ENCODE data around the gene ANXA2. TPM values are rescaled to one million over a fixed set of nuclear protein-coding genes. Genes with fewer than 3 reads are reported as not detected.

Gene ANXA2
- total and polyA plus RNA-seq, 4 donors = 851 to 1,294 (median 1,171) TPM

DNA sequence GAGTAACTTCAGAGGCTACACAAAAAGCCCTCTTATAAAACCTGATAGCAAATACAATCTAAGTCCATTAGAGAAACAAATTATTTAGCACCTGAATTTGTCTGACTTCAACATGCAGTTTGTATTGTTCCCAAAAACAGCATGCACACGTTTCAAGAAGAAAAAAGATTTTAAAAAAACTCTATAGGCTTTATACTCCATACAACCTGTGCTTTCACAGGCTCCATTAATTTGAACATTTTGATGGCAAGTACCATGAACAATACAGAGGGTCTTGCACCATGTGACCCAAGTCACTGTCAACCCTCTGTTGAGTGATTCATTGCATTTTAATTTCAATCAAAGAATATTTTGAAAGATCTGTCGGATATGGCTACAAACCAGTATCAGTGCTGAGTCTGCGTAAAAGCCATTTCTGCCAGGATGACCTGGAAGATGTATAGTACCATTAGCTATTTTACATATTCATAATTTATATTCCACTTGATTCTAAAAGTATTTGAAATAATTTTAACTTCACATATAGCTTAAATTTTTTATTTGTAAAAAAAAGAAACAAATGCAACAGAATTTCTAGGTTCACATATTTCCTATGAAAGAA lies 13.2 kb downstream of the ANXA2 start:
- H3K9ac ChIP-seq (ENCODE audit: insufficient read depth in 1 of 2, low read length in 2 of 2) = no peak overlapping the region
- H3K9me3 ChIP-seq (ENCODE audit: control insufficient read depth in 4 of 4, insufficient read depth in 3 of 4, low read length in 3 of 4) = no peaks in the 10 kb centered on the region
- 88 to 96% methylated on average over 3 of the region's 3 CpGs for WGBS, 2 donors
- peaks cover 9 to 33% (median 12%) of the 10 kb centered on the region in 5 donors for H3K4me1 ChIP-seq (ENCODE audit: control insufficient read depth in 5 of 5, insufficient read depth in 5 of 5, low read length in 5 of 5)
- TF ChIP-seq, protein P1, sequence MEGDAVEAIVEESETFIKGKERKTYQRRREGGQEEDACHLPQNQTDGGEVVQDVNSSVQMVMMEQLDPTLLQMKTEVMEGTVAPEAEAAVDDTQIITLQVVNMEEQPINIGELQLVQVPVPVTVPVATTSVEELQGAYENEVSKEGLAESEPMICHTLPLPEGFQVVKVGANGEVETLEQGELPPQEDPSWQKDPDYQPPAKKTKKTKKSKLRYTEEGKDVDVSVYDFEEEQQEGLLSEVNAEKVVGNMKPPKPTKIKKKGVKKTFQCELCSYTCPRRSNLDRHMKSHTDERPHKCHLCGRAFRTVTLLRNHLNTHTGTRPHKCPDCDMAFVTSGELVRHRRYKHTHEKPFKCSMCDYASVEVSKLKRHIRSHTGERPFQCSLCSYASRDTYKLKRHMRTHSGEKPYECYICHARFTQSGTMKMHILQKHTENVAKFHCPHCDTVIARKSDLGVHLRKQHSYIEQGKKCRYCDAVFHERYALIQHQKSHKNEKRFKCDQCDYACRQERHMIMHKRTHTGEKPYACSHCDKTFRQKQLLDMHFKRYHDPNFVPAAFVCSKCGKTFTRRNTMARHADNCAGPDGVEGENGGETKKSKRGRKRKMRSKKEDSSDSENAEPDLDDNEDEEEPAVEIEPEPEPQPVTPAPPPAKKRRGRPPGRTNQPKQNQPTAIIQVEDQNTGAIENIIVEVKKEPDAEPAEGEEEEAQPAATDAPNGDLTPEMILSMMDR (IDR thresholded peaks at IDR 0.05; ENCODE audit: control extremely low read depth, extremely low read depth) = no peak
- peaks cover 17 to 28% (median 22%) of the 10 kb centered on the region in 4 donors for H3K36me3 ChIP-seq (ENCODE audit: control insufficient read depth in 4 of 4, insufficient read depth in 4 of 4, low read length in 4 of 4)
- no peaks in the 10 kb centered on the region for H3K27me3 ChIP-seq (ENCODE audit: control insufficient read depth in 3 of 3, insufficient read depth in 3 of 3, low read length in 2 of 3)
- no peak for ATAC-seq (ENCODE audit: insufficient read depth, low FRiP score)
- no peak overlapping the region for H3K27ac ChIP-seq (ENCODE audit: low read depth in 1 of 2, low read length in 1 of 2)
- DNase-seq = no peak
- H3K4me3 ChIP-seq = no peak overlapping the region

DNA sequence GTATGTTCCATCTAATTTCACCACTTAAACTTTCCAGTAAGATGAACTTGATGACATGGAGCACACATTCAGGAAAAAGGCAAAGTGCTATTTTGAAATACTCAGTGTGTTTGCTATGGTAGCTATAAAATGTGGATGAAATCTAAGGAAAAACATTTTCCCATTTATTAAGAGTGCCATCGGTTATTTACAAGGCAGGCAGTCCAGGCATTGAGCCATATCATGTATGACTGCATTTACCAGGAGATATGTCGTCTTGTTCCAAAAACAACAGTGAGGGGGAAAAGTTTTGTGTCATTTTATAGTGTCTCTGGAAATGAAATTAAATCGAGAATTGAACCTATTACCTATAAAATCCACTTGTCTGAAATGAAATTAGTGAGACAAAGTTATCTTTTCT lies 13.7 kb downstream of the ANXA2 start:
- Histone ChIP-seq H3K9me3 (ENCODE audit: control insufficient read depth in 4 of 4, insufficient read depth in 3 of 4, low read length in 3 of 4) (no peaks in the 10 kb centered on the region), H3K27me3 (ENCODE audit: control insufficient read depth in 3 of 3, insufficient read depth in 3 of 3, low read length in 2 of 3) (no peaks in the 10 kb centered on the region), H3K4me3 (no peak overlapping the region), H3K4me1 (ENCODE audit: control insufficient read depth in 5 of 5, insufficient read depth in 5 of 5, low read length in 5 of 5) (peaks cover 7 to 29% (median 10%) of the 10 kb centered on the region in 5 donors), H3K9ac (ENCODE audit: insufficient read depth in 1 of 2, low read length in 2 of 2) (no peak overlapping the region), H3K36me3 (ENCODE audit: control insufficient read depth in 4 of 4, insufficient read depth in 4 of 4, low read length in 4 of 4) (peaks cover 18 to 32% (median 22%) of the 10 kb centered on the region in 4 donors), H3K27ac (ENCODE audit: low read depth in 1 of 2, low read length in 1 of 2) (no peak overlapping the region)
- no peak for ATAC-seq (ENCODE audit: insufficient read depth, low FRiP score)
- no peak for DNase-seq
- TF ChIP-seq, protein P1 (IDR thresholded peaks at IDR 0.05; ENCODE audit: control extremely low read depth, extremely low read depth) = no peak
- 70 to 78% methylated on average over 3 of the region's 3 CpGs for WGBS, 2 donors

GRCh38 chr15:60382773-60383674 lies 14.8 kb downstream of the ANXA2 start:
- Histone ChIP-seq H3K9me3 (ENCODE audit: control insufficient read depth in 4 of 4, insufficient read depth in 3 of 4, low read length in 3 of 4) (no peaks in the 10 kb centered on the region), H3K36me3 (ENCODE audit: control insufficient read depth in 4 of 4, insufficient read depth in 4 of 4, low read length in 4 of 4) (peaks cover 18 to 32% (median 22%) of the 10 kb centered on the region in 4 donors), H3K27me3 (ENCODE audit: control insufficient read depth in 3 of 3, insufficient read depth in 3 of 3, low read length in 2 of 3) (no peaks in the 10 kb centered on the region), H3K9ac (ENCODE audit: insufficient read depth in 1 of 2, low read length in 2 of 2) (no peak overlapping the region), H3K27ac (ENCODE audit: low read depth in 1 of 2, low read length in 1 of 2) (no peak overlapping the region), H3K4me1 (ENCODE audit: control insufficient read depth in 5 of 5, insufficient read depth in 5 of 5, low read length in 5 of 5) (peaks cover 3 to 25% (median 8%) of the 10 kb centered on the region in 5 donors), H3K4me3 (no peak overlapping the region)
- ATAC-seq (ENCODE audit: insufficient read depth, low FRiP score) (no peak), DNase-seq (no peak)
- WGBS, 2 donors = 93 to 97% methylated on average over 8 of the region's 8 CpGs
- TF ChIP-seq, protein P1 (IDR thresholded peaks at IDR 0.05; ENCODE audit: control extremely low read depth, extremely low read depth) = no peak
